Epithelial cell of proximal tubule (primary cell): ENCODE measurements around the gene EPS8L3. TPM values are rescaled to one million over a fixed set of nuclear protein-coding genes. Genes with fewer than 3 reads are reported as not detected.

Source experiments
- DNase-seq: peaks from one replicate; pipeline ENCODE4 v3.0.0-alpha.2; 2011; ENCODE audit warnings: low read depth
- H3K4me3 ChIP-seq: 2 replicates; pipeline ENCODE4 v1.5.1; 2011; ENCODE audit warnings: low read depth, mild to moderate bottlenecking, low read length
- total RNA-seq: library from RNA; depleted of rRNA; stranded (reverse); fragments of >200 nt; gene quantifications from 2 replicates; pipeline ENCODE4 v1.2.3, GENCODE V29; 2015
- TF ChIP-seq, protein P1 (sequence below): conservative IDR thresholded peaks from 2 replicates; pipeline ENCODE4 v1.5.1; 2012; ENCODE audit warnings: low read depth, mild to moderate bottlenecking, low read length

EPS8L3 gene
- total RNA-seq, 1 donor from 2014 or later = not detected

- TF ChIP-seq, protein P1, sequence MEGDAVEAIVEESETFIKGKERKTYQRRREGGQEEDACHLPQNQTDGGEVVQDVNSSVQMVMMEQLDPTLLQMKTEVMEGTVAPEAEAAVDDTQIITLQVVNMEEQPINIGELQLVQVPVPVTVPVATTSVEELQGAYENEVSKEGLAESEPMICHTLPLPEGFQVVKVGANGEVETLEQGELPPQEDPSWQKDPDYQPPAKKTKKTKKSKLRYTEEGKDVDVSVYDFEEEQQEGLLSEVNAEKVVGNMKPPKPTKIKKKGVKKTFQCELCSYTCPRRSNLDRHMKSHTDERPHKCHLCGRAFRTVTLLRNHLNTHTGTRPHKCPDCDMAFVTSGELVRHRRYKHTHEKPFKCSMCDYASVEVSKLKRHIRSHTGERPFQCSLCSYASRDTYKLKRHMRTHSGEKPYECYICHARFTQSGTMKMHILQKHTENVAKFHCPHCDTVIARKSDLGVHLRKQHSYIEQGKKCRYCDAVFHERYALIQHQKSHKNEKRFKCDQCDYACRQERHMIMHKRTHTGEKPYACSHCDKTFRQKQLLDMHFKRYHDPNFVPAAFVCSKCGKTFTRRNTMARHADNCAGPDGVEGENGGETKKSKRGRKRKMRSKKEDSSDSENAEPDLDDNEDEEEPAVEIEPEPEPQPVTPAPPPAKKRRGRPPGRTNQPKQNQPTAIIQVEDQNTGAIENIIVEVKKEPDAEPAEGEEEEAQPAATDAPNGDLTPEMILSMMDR = no peak
- no peak overlapping the region for H3K4me3 ChIP-seq
- no peak for DNase-seq
These were observed 1.6 kb downstream of the EPS8L3 start for GRCh38 chr1:109762039-109762585.

DNA sequence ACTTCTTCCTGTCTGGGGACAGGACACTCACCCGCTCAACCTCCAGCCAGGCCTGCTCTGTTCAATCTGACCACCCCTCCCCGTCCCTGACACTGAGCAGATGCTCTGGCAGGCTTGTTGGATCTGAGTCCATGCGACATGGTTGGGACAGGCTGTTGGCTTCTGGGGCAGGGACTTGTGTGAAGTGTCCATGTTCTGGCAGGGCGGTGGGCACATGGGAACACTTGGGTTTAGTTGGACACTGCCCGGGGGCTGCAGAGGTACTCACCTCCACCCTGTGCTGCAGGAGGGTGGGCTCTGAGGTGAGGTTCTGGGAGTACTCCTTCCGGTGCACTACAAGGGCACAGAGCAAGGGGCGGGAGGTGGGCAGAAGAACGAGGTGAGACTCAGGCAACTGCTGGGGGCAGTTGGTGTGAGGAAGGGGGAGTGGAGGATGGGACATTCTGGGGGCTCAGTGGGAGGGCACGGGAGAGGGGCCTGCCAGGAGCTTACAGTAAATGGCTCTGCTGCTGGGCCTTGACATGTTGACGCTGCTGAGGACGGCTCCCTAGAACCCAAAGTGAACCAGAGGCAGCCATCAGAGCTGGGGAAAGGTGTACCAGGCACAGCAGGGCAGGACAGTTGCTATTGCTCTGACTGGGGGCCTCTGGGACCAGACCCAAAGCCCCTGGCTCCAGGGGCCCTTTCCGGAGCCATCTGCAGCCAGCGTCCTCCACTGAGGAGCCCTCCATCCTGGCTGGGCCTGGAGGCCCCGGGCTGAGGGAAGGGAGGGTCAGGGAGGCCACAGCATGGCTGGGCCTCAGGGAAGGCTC is 2.3 kb downstream of the EPS8L3 start:
- H3K4me3 ChIP-seq = no peak overlapping the region
- DNase-seq = no peak
- TF ChIP-seq, protein P1 = no peak

GRCh38 chr1:109760581-109761226 is 3.0 kb downstream of the EPS8L3 start:
- no peak for DNase-seq
- TF ChIP-seq, protein P1 = no peak
- no peak overlapping the region for H3K4me3 ChIP-seq

GRCh38 chr1:109759513-109760334 is 4.0 kb downstream of the EPS8L3 start:
- no peak overlapping the region for H3K4me3 ChIP-seq
- no peak for DNase-seq
- TF ChIP-seq, protein P1 = no peak

DNA sequence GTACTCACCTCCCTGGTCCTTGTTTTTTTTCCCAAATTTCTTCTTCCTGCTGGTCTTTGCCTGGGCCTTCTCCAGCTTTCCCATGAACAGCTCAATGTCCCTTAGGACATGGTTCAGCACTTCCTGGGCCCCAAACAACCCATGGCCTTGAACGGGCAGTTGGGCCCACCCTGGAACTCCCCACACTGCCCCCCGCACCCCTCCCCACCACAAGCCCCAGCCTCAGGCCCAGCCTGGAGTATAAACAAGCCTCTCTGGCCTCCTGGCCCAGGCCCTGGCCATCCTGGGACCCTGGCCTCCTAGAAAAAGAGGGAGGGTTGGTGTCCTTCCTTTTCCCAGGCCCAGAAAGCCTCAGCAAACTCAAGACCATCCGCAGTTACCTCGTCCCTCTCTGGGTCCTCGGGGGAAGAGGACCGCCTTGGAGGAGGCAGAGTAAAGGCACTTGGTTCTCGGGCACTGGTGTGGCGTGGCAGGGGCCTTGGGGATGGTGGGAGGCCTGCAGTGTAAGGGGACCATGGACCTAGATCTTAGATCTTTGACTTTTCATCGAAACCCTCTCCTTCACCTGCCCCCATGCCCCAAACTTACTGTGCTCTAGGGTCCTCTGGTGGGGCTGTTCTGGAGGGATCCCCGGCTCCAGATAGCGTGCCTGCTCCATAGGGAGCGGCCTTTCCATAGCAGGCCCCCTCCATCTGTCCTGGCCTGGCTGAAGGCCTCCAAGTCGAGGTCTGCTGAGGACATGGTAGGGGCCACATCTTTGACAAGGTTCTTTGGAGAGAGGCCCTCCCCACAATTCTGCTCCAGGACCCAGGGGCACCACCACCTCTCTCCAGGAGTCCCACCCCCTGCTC is 5.6 kb downstream of the EPS8L3 start:
- TF ChIP-seq, protein P1 = no peak
- no peak overlapping the region for H3K4me3 ChIP-seq
- no peak for DNase-seq
